H9 (cell line): ENCODE measurements around the gene GGCX. TPM values are rescaled to one million over a fixed set of nuclear protein-coding genes. Genes with fewer than 3 reads are reported as not detected.

Source experiments
- DNase-seq: peaks from one replicate; pipeline ENCODE4 v3.0.0-alpha.2; 2017
- H2AFZ ChIP-seq: one replicate; pipeline ENCODE4 v1.6.1; 2013; ENCODE audit warnings: mild to moderate bottlenecking, low read length, control low read depth, moderate library complexity
- H2AK5ac ChIP-seq: 2 replicates; pipeline ENCODE4 v1.6.1; 2013; ENCODE audit warnings: low read length, control low read depth, mixed read lengths; ENCODE audit not compliant: insufficient read length
- H2BK120ac ChIP-seq: one replicate; pipeline ENCODE4 v1.6.1; 2013; ENCODE audit warnings: low read depth, mild to moderate bottlenecking, low read length, control low read depth, inconsistent platforms; ENCODE audit not compliant: poor library complexity, severe bottlenecking
- H2BK12ac ChIP-seq: 2 replicates; pipeline ENCODE4 v1.6.1; 2013; ENCODE audit warnings: low read length, control low read depth, mixed read lengths, low read depth; ENCODE audit not compliant: insufficient read length
- H2BK15ac ChIP-seq: 2 replicates; pipeline ENCODE4 v1.6.1; 2013; ENCODE audit warnings: low read depth, low read length, control low read depth
- H2BK20ac ChIP-seq: one replicate; pipeline ENCODE4 v1.6.1; 2013; ENCODE audit warnings: low read depth, mild to moderate bottlenecking, low read length, control low read depth, inconsistent platforms; ENCODE audit not compliant: poor library complexity, severe bottlenecking
- H2BK5ac ChIP-seq: 2 replicates; pipeline ENCODE4 v1.6.1; 2013; ENCODE audit warnings: low read length, control low read depth, mixed read lengths; ENCODE audit not compliant: insufficient read length
- H3K14ac ChIP-seq: 2 replicates; pipeline ENCODE4 v1.6.1; 2013; ENCODE audit warnings: low read length, control low read depth; ENCODE audit not compliant: insufficient read depth
- H3K18ac ChIP-seq: 2 replicates; pipeline ENCODE4 v1.6.1; 2013; ENCODE audit warnings: low read depth, mild to moderate bottlenecking, mixed read lengths, low read length, control low read depth; ENCODE audit not compliant: insufficient read length
- H3K23ac ChIP-seq: 2 replicates; pipeline ENCODE4 v1.6.1; 2013; ENCODE audit warnings: low read length, control low read depth, mixed read lengths, low read depth; ENCODE audit not compliant: insufficient read length
- H3K23me2 ChIP-seq: 2 replicates; pipeline ENCODE4 v1.6.1; 2013; ENCODE audit warnings: low read depth, mild to moderate bottlenecking, mixed read lengths, low read length, control low read depth; ENCODE audit not compliant: insufficient read length, poor library complexity, severe bottlenecking
- H3K27ac ChIP-seq: 2 replicates; pipeline ENCODE4 v1.5.1; 2013; ENCODE audit warnings: low read length, control low read depth, mixed read lengths, low read depth; ENCODE audit not compliant: insufficient read length
- H3K27me3 ChIP-seq: 2 replicates; pipeline ENCODE4 v1.6.1; 2013; ENCODE audit warnings: low read length, control low read depth, inconsistent platforms; ENCODE audit not compliant: insufficient read depth
- H3K4ac ChIP-seq: 2 replicates; pipeline ENCODE4 v1.6.1; 2013; ENCODE audit warnings: low read depth, mild to moderate bottlenecking, control low read depth, inconsistent platforms, low read length, moderate library complexity
- H3K4me1 ChIP-seq: 2 replicates; pipeline ENCODE4 v1.6.1; 2013; ENCODE audit warnings: low read length, control low read depth, inconsistent platforms; ENCODE audit not compliant: insufficient read depth
- H3K4me2 ChIP-seq: 2 replicates; pipeline ENCODE4 v1.6.1; 2013; ENCODE audit warnings: low read length, control low read depth, mixed read lengths; ENCODE audit not compliant: insufficient read length, insufficient read depth
- H3K56ac ChIP-seq: 2 replicates; pipeline ENCODE4 v1.6.1; 2013; ENCODE audit warnings: low read depth, mild to moderate bottlenecking, mixed read lengths, low read length, control low read depth; ENCODE audit not compliant: insufficient read length
- H3K79me1 ChIP-seq: 2 replicates; pipeline ENCODE4 v1.6.1; 2013; ENCODE audit warnings: low read depth, mild to moderate bottlenecking, moderate library complexity, low read length, control low read depth, inconsistent platforms; ENCODE audit not compliant: insufficient read depth, poor library complexity, severe bottlenecking
- H3K79me2 ChIP-seq: 2 replicates; pipeline ENCODE4 v1.6.1; 2013; ENCODE audit warnings: low read length, control low read depth, inconsistent platforms; ENCODE audit not compliant: insufficient read depth
- H3K9ac ChIP-seq: 2 replicates; pipeline ENCODE4 v1.6.1; 2013; ENCODE audit warnings: low read length, control low read depth, mixed read lengths; ENCODE audit not compliant: insufficient read length; ENCODE audit errors: extremely low read depth
- H3K9me3 ChIP-seq: one replicate; pipeline ENCODE4 v1.6.1; 2013; ENCODE audit warnings: low read depth, low read length, inconsistent platforms; ENCODE audit not compliant: control insufficient read depth
- H3T11ph ChIP-seq: one replicate; pipeline ENCODE4 v1.6.1; 2013; ENCODE audit warnings: mild to moderate bottlenecking, low read length, control low read depth, inconsistent platforms
- H4K20me1 ChIP-seq: one replicate; pipeline ENCODE4 v1.6.1; 2013; ENCODE audit not compliant: control insufficient read depth, insufficient read length, insufficient read depth
- H4K5ac ChIP-seq: 2 replicates; pipeline ENCODE4 v1.6.1; 2013; ENCODE audit warnings: low read depth, mild to moderate bottlenecking, mixed read lengths, low read length, control low read depth; ENCODE audit not compliant: insufficient read length
- H4K8ac ChIP-seq: replicated peaks from 2 replicates; pipeline ENCODE4 v1.6.1; 2013; ENCODE audit warnings: low read length, control low read depth, mixed read lengths, low read depth; ENCODE audit not compliant: insufficient read length
- H4K91ac ChIP-seq: 2 replicates; pipeline ENCODE4 v1.6.1; 2013; ENCODE audit warnings: low read depth, mild to moderate bottlenecking, moderate library complexity, mixed read lengths, low read length, control low read depth; ENCODE audit not compliant: insufficient read length
- H3K27ac Mint-ChIP-seq, 3 experiments: 2 replicates in 2 of 3; 3 replicates in 1 of 3; pipeline ENCODE4 v1.8.0; 2020 to 2021; ENCODE audit warnings: mixed read lengths in 3 of 3, mild to moderate bottlenecking in 1 of 3, moderate library complexity in 1 of 3
- H3K27me3 Mint-ChIP-seq: 2 replicates; pipeline ENCODE4 v1.8.0; 2021; ENCODE audit warnings: low read depth, mild to moderate bottlenecking, moderate library complexity, mixed read lengths
- H3K36me3 Mint-ChIP-seq, 3 experiments: 2 replicates in 2 of 3; 3 replicates in 1 of 3; pipeline ENCODE4 v1.8.0; 2020 to 2021; ENCODE audit warnings: low read depth in 3 of 3, mixed read lengths in 3 of 3; ENCODE audit not compliant: insufficient read depth in 1 of 3
- H3K4me1 Mint-ChIP-seq, 2 experiments: 2 replicates each; pipeline ENCODE4 v1.8.0; 2020; ENCODE audit warnings: mixed read lengths in 2 of 2
- H3K4me3 Mint-ChIP-seq, 2 experiments: 2 replicates in 1 of 2; 3 replicates in 1 of 2; pipeline ENCODE4 v1.8.0; 2020 to 2021; ENCODE audit warnings: mild to moderate bottlenecking in 2 of 2, mixed read lengths in 2 of 2, moderate library complexity in 1 of 2
- H3K9me3 Mint-ChIP-seq, 2 experiments: 2 replicates in 1 of 2; 3 replicates in 1 of 2; pipeline ENCODE4 v1.8.0; 2020; ENCODE audit warnings: mild to moderate bottlenecking in 2 of 2, mixed read lengths in 2 of 2, moderate library complexity in 1 of 2
- WGBS: extraction: QIAGEN DNeasy Blood & Tissue Kit; methylation state at CpG from one replicate; pipeline ENCODE4 v1.1.7; 2013; ENCODE audit warnings: missing lambda C conversion rate, low lambda C conversion rate, mixed read lengths; ENCODE audit not compliant: insufficient read length; ENCODE audit errors: extremely low coverage; 5-methylcytosine and 5-hydroxymethylcytosine counted together
- total RNA-seq: library from RNA; stranded (reverse); gene quantifications from 2 replicates; pipeline ENCODE4 v1.2.1, GENCODE V29; 2021
- TF ChIP-seq, protein P1 (sequence below): fragments of 200-600 bp; sonication (generic); conservative IDR thresholded peaks from 3 replicates; pipeline ENCODE4 v1.8.0; 2021; ENCODE audit warnings: antibody characterized with exemption, mild to moderate bottlenecking

GGCX gene
- total RNA-seq, 1 experiment from 2014 or later: 32.9 TPM

DNA sequence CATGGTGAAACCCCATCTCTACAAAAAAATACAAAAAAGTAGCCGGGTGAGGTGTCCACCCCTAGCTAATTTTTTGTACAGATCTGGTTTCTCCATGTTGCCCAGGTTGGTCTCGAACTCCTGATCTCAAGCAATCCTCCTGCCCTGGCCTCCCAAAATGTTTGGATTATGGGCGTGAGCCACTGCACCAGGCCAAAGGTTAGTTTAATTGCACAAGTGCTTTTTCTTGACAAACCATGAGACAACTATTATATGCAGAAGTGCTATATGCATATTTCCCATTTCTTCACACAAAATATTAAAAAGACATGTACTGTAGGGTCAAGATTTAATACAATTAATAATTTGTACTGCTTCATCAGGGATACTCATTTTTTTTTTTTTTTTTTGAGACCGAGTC, 5.0 kb upstream of the GGCX start:
- H2BK120ac ChIP-seq: no peak overlapping the region
- H4K91ac ChIP-seq: no peak overlapping the region
- no peak overlapping the region for H3K27ac ChIP-seq
- no peaks in the 10 kb centered on the region for H3K23me2 ChIP-seq
- H3K27ac Mint-ChIP-seq: no peak overlapping the region
- TF ChIP-seq, protein P1, sequence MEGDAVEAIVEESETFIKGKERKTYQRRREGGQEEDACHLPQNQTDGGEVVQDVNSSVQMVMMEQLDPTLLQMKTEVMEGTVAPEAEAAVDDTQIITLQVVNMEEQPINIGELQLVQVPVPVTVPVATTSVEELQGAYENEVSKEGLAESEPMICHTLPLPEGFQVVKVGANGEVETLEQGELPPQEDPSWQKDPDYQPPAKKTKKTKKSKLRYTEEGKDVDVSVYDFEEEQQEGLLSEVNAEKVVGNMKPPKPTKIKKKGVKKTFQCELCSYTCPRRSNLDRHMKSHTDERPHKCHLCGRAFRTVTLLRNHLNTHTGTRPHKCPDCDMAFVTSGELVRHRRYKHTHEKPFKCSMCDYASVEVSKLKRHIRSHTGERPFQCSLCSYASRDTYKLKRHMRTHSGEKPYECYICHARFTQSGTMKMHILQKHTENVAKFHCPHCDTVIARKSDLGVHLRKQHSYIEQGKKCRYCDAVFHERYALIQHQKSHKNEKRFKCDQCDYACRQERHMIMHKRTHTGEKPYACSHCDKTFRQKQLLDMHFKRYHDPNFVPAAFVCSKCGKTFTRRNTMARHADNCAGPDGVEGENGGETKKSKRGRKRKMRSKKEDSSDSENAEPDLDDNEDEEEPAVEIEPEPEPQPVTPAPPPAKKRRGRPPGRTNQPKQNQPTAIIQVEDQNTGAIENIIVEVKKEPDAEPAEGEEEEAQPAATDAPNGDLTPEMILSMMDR: no peak
- H2AFZ ChIP-seq: no peak overlapping the region
- no peaks in the 10 kb centered on the region for H3K36me3 Mint-ChIP-seq
- no peak overlapping the region for H3K18ac ChIP-seq
- H3K9ac ChIP-seq: no peak overlapping the region
- no peak overlapping the region for H2BK15ac ChIP-seq
- no peak overlapping the region for H2AK5ac ChIP-seq
- no peaks in the 10 kb centered on the region for H3K4me1 ChIP-seq
- no peak overlapping the region for H2BK12ac ChIP-seq
- no peak overlapping the region for H3K23ac ChIP-seq
- no peak overlapping the region for H3K14ac ChIP-seq
- H3K27me3 Mint-ChIP-seq: peaks cover 68% of the 10 kb centered on the region
- no peaks in the 10 kb centered on the region for H3K79me1 ChIP-seq
- no peaks in the 10 kb centered on the region for H3K9me3 ChIP-seq
- no peaks in the 10 kb centered on the region; the same call in 1 of the 2 replicates for H3K27me3 ChIP-seq
- no peak overlapping the region for H3K4ac ChIP-seq
- no peaks in the 10 kb centered on the region for H4K20me1 ChIP-seq
- no peak overlapping the region for H3K56ac ChIP-seq
- H3K9me3 Mint-ChIP-seq: no peaks in the 10 kb centered on the region; a peak in 1 of 5 replicates
- H4K5ac ChIP-seq: no peak overlapping the region
- DNase-seq: no peak
- H2BK5ac ChIP-seq: no peak overlapping the region
- H3K4me3 Mint-ChIP-seq: no peak overlapping the region
- no peaks in the 10 kb centered on the region for H3K79me2 ChIP-seq
- no CpG with 5 or more reads among the region's 4 CpGs for WGBS
- H2BK20ac ChIP-seq: no peak overlapping the region
- H4K8ac ChIP-seq: no peak overlapping the region
- H3K4me2 ChIP-seq: no peak overlapping the region
- H3T11ph ChIP-seq: no peak overlapping the region
- H3K4me1 Mint-ChIP-seq: peaks cover 0 to 3% of the 10 kb centered on the region in 2 experiments; a peak in 1 of 4 replicates
